Stimulated activated CD8-positive, alpha-beta memory T cell treated with anti-CD3 and anti-CD28 coated beads, Interleukin-2, amount 100 ng/mL, for 48 hours (primary cell): ENCODE data around the gene RNF144A.

Experiments used
- DNase-seq, 2 donors: peaks; one replicate each; pipeline ENCODE4 v3.0.0-alpha.2; 2020; ENCODE audit warnings: low read depth in 2 of 2

The RNF144A gene

GRCh38 chr2:7007846-7008741 lies 90.9 kb downstream of the RNF144A start:
- DNase-seq: no peak

- no peak for DNase-seq
Measured at GRCh38 chr2:7009207-7009911, 92.1 kb downstream of the RNF144A start.

GRCh38 chr2:7010391-7011054 lies 93.3 kb downstream of the RNF144A start:
- no peak for DNase-seq

- no peak for DNase-seq
Measured at GRCh38 chr2:7011356-7012083, 94.3 kb downstream of the RNF144A start.

GRCh38 chr2:7012141-7012764 lies 95.0 kb downstream of the RNF144A start:
- no peak for DNase-seq

GRCh38 chr2:7013471-7014160 lies 96.4 kb downstream of the RNF144A start:
- DNase-seq: no peak

GRCh38 chr2:7014174-7014640 lies 97.0 kb downstream of the RNF144A start:
- DNase-seq: no peak

GRCh38 chr2:7015007-7015950 lies 98.1 kb downstream of the RNF144A start:
- DNase-seq: no peak

GRCh38 chr2:7016148-7016547 lies 98.9 kb downstream of the RNF144A start:
- DNase-seq: no peak

- DNase-seq: no peak
Measured at GRCh38 chr2:7016601-7017211, 99.5 kb downstream of the RNF144A start.

- no peak for DNase-seq
Measured at GRCh38 chr2:7017671-7018281, 100.6 kb downstream of the RNF144A start.

GRCh38 chr2:7018282-7018701 lies 101.1 kb downstream of the RNF144A start:
- no peak for DNase-seq

- no peak for DNase-seq
Measured at GRCh38 chr2:7018767-7019166, 101.6 kb downstream of the RNF144A start.

GRCh38 chr2:7019191-7019590 lies 102.0 kb downstream of the RNF144A start:
- no peak for DNase-seq

GRCh38 chr2:7020059-7020458 lies 102.8 kb downstream of the RNF144A start:
- DNase-seq: no peak

GRCh38 chr2:7020468-7020867 lies 103.3 kb downstream of the RNF144A start:
- DNase-seq: no peak

GRCh38 chr2:7020939-7021470 lies 103.8 kb downstream of the RNF144A start:
- DNase-seq: no peak
